D341Med (cell line): ENCODE results near the gene GUCY2F.

Experiments used
- DNase-seq: peaks from one replicate; pipeline ENCODE4 v3.0.0; 2012; ENCODE audit warnings: low spot score

The GUCY2F gene

DNA sequence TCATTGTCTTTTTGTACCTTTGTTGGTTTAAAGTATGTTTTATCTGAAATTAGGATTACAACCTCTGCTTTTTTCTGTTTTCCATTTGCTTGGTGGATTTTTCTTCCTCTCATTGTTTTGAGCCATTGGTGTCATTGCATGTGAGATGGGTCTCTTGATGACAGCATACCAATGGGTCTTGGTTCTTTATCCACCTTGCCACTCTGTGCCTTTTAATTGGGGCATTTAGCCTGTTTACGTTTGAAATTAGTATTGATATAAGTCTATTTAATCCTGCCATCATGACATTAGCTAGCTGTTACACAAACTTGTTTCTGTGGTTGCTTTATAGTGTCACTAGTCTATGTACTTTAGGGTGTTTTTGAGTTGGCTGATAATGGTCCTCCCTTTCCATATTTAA is 145.7 kb downstream of the GUCY2F start:
- no peak for DNase-seq

GRCh38 chrX:109327251-109327650 is 154.6 kb downstream of the GUCY2F start:
- no peak for DNase-seq
